HG02623 (cell line): Measurements from ENCODE around the gene SLC38A1.
A peak's percentile ranks its signal among the peaks of the same experiment; 100 is the strongest.
"Not testable (repeated sequence)": the region's sequence is repeated elsewhere in the genome, so short reads cannot be mapped to it uniquely, and the experiment has no call there.

Experiments
- ATAC-seq: cut with Tn5 transposase; IDR thresholded peaks from one replicate; pipeline ENCODE4 v1.9.1; 2021; ENCODE audit warnings: moderate library complexity; ENCODE audit not compliant: unreplicated experiment

SLC38A1 gene

GRCh38 chr12:46268583-46269428 lies at the start of gene SLC38A1:
Gene SLC38A1 (minus strand): TSS chr12:46269043. CDS start chr12:46239800, 29,243 bp downstream.
- ATAC-seq: peak; percentile 64

- ATAC-seq: no peak
Measured at GRCh38 chr12:46318037-46318436, 49.2 kb upstream of the SLC38A1 start.

GRCh38 chr12:46304070-46304469 lies 35.2 kb upstream of the SLC38A1 start:
- ATAC-seq: no peak

GRCh38 chr12:46303039-46303666 lies 34.3 kb upstream of the SLC38A1 start:
- no peak for ATAC-seq

GRCh38 chr12:46300910-46301309 lies 32.1 kb upstream of the SLC38A1 start:
- ATAC-seq: no peak

GRCh38 chr12:46299851-46300250 lies 31.0 kb upstream of the SLC38A1 start:
- ATAC-seq: no peak

GRCh38 chr12:46298261-46298660 lies 29.4 kb upstream of the SLC38A1 start:
- no peak for ATAC-seq

- no peak for ATAC-seq
Measured at GRCh38 chr12:46296822-46297221, 28.0 kb upstream of the SLC38A1 start.

GRCh38 chr12:46292754-46293402 lies 24.0 kb upstream of the SLC38A1 start:
- no peak for ATAC-seq

- not testable (repeated sequence) for ATAC-seq
Measured at GRCh38 chr12:46291953-46292352, 23.1 kb upstream of the SLC38A1 start.

- ATAC-seq: not testable (repeated sequence)
Measured at GRCh38 chr12:46285177-46285576, 16.3 kb upstream of the SLC38A1 start.

- no peak for ATAC-seq
Measured at GRCh38 chr12:46282829-46283228, 14.0 kb upstream of the SLC38A1 start.

- no peak for ATAC-seq
Measured at GRCh38 chr12:46276756-46277155, 7.9 kb upstream of the SLC38A1 start.

GRCh38 chr12:46271863-46272262 lies 3.0 kb upstream of the SLC38A1 start:
- no peak for ATAC-seq

GRCh38 chr12:46269429-46270241 lies 792 bp upstream of the SLC38A1 start:
- ATAC-seq: peak; percentile 9

- no peak for ATAC-seq
Measured at GRCh38 chr12:46267825-46268582, 839 bp downstream of the SLC38A1 start.

- no peak for ATAC-seq
Measured at GRCh38 chr12:46267575-46267824, 1.3 kb downstream of the SLC38A1 start.

GRCh38 chr12:46266869-46267574 lies 1.8 kb downstream of the SLC38A1 start:
- no peak for ATAC-seq

- no peak for ATAC-seq
Measured at GRCh38 chr12:46266382-46266791, 2.5 kb downstream of the SLC38A1 start.

GRCh38 chr12:46265734-46266133 lies 3.1 kb downstream of the SLC38A1 start:
- no peak for ATAC-seq
